Smooth muscle cell (in vitro differentiated cells): ENCODE measurements around the gene SRGN. TPM values are rescaled to one million over a fixed set of nuclear protein-coding genes. Genes with fewer than 3 reads are reported as not detected.

ENCODE experiments used
- DNase-seq: peaks from one replicate; lab custom pipeline; 2025; ENCODE audit not compliant: unreplicated experiment; lab: John Stamatoyannopoulos, UW
- H2AFZ ChIP-seq: fragments of 200-600 bp; sonication (generic); 2 replicates; pipeline ENCODE4 v1.6.0; 2016; ENCODE audit warnings: antibody characterized with exemption, low read depth, mild to moderate bottlenecking
- H3F3A ChIP-seq: fragments of 200-600 bp; sonication (generic); 2 replicates; pipeline ENCODE4 v1.6.0; 2017; ENCODE audit warnings: antibody characterized with exemption, low read depth
- H3K27ac ChIP-seq: fragments of 200-600 bp; sonication (generic); 2 replicates; pipeline ENCODE4 v1.5.1; 2016; ENCODE audit warnings: low read depth, mild to moderate bottlenecking
- H3K27me3 ChIP-seq: fragments of 200-600 bp; sonication (generic); 2 replicates; pipeline ENCODE4 v1.6.1; 2016; ENCODE audit warnings: low read depth, mild to moderate bottlenecking
- H3K36me3 ChIP-seq: fragments of 200-600 bp; sonication (generic); 2 replicates; pipeline ENCODE4 v1.5.1; 2016; ENCODE audit warnings: low read depth
- H3K4me1 ChIP-seq: fragments of 200-600 bp; sonication (generic); 2 replicates; pipeline ENCODE4 v1.5.1; 2016; ENCODE audit warnings: low read depth
- H3K4me2 ChIP-seq: fragments of 200-600 bp; sonication (generic); 2 replicates; pipeline ENCODE4 v1.6.0; 2016; ENCODE audit warnings: mild to moderate bottlenecking
- H3K4me3 ChIP-seq: fragments of 200-600 bp; sonication (generic); 2 replicates; pipeline ENCODE4 v1.5.1; 2016; ENCODE audit warnings: mild to moderate bottlenecking
- H3K79me2 ChIP-seq: fragments of 200-600 bp; sonication (generic); 2 replicates; pipeline ENCODE4 v1.6.0; 2016; ENCODE audit warnings: low read depth, mild to moderate bottlenecking
- H3K9ac ChIP-seq: fragments of 200-600 bp; sonication (generic); 2 replicates; pipeline ENCODE4 v1.6.0; 2016; ENCODE audit warnings: low read depth
- H3K9me3 ChIP-seq: fragments of 200-600 bp; sonication (generic); replicated peaks from 2 replicates; pipeline ENCODE4 v1.5.1; 2016; ENCODE audit warnings: low read depth
- H4K20me1 ChIP-seq: fragments of 200-600 bp; sonication (generic); 2 replicates; pipeline ENCODE4 v1.6.0; 2016; ENCODE audit warnings: low read depth
- CTCF ChIP-seq: fragments of 200-600 bp; sonication (generic); IDR thresholded peaks from 2 replicates; pipeline ENCODE4 v1.5.1; 2017; ENCODE audit warnings: borderline replicate concordance, mild to moderate bottlenecking, antibody characterized with exemption; ENCODE audit not compliant: insufficient read depth, poor library complexity, severe bottlenecking
- WGBS: methylation state at CpG from one replicate; pipeline ENCODE4 v1.1.7; 2016; ENCODE audit warnings: low lambda C conversion rate; 5-methylcytosine and 5-hydroxymethylcytosine counted together
- polyA plus RNA-seq: library from polyadenylated mRNA; unstranded; fragments of >200 nt; fragmentation: Nextera tagmentation; extraction: Ambion mirVana; gene quantifications from 2 replicates; pipeline ENCODE4 v1.2.1, GENCODE V29; 2016
- total RNA-seq: library from RNA; depleted of rRNA; stranded (reverse); fragments of >200 nt; gene quantifications from 2 replicates; pipeline ENCODE4 v1.2.3, GENCODE V29; 2014

The SRGN gene
- total and polyA plus RNA-seq, 2 experiments from 2014 or later = not detected

- DNase-seq = no peak
- Histone ChIP-seq H3K27me3 (no peaks in the 10 kb centered on the region), H3K4me1 (no peaks in the 10 kb centered on the region), H3K4me2 (no peak overlapping the region), H3K4me3 (no peak overlapping the region), H2AFZ (no peak overlapping the region), H3K36me3 (no peaks in the 10 kb centered on the region), H4K20me1 (no peaks in the 10 kb centered on the region), H3K9ac (no peak overlapping the region), H3F3A (no peaks in the 10 kb centered on the region), H3K79me2 (no peaks in the 10 kb centered on the region), H3K9me3 (no peaks in the 10 kb centered on the region), H3K27ac (no peak overlapping the region)
- TF ChIP-seq CTCF = no peak
- WGBS = 86% methylated on average over 1 of the region's 1 CpG
Observed at GRCh38 chr10:69093933-69094332, 6.0 kb downstream of the SRGN start.

GRCh38 chr10:69096045-69096444 lies 8.1 kb downstream of the SRGN start:
- DNase-seq = no peak
- H3K27me3 ChIP-seq = no peaks in the 10 kb centered on the region
- H3K9me3 ChIP-seq = no peaks in the 10 kb centered on the region
- no peak for TF ChIP-seq CTCF
- no peaks in the 10 kb centered on the region for H3K79me2 ChIP-seq
- H3K4me2 ChIP-seq = no peak overlapping the region
- no peak overlapping the region for H3K9ac ChIP-seq
- H4K20me1 ChIP-seq = no peaks in the 10 kb centered on the region
- H3K36me3 ChIP-seq = no peaks in the 10 kb centered on the region
- no peaks in the 10 kb centered on the region for H3K4me1 ChIP-seq
- H3K27ac ChIP-seq = no peak overlapping the region
- no peak overlapping the region for H2AFZ ChIP-seq
- H3F3A ChIP-seq = no peaks in the 10 kb centered on the region
- 90% methylated on average over 2 of the region's 2 CpGs for WGBS
- no peak overlapping the region for H3K4me3 ChIP-seq

- no peak overlapping the region for H3K9ac ChIP-seq
- H2AFZ ChIP-seq = no peak overlapping the region
- no peaks in the 10 kb centered on the region for H3K9me3 ChIP-seq
- no peaks in the 10 kb centered on the region for H3K36me3 ChIP-seq
- H3K4me2 ChIP-seq = no peak overlapping the region
- no peak for DNase-seq
- 86% methylated on average over 4 of the region's 4 CpGs for WGBS
- H3K79me2 ChIP-seq = no peaks in the 10 kb centered on the region
- H4K20me1 ChIP-seq = no peaks in the 10 kb centered on the region
- no peaks in the 10 kb centered on the region for H3K4me1 ChIP-seq
- no peak for TF ChIP-seq CTCF
- no peak overlapping the region for H3K27ac ChIP-seq
- H3F3A ChIP-seq = no peaks in the 10 kb centered on the region
- H3K27me3 ChIP-seq = no peaks in the 10 kb centered on the region
- no peak overlapping the region for H3K4me3 ChIP-seq
Observed at GRCh38 chr10:69097729-69098128, 9.8 kb downstream of the SRGN start.

- TF ChIP-seq CTCF = no peak
- Histone ChIP-seq H3K4me2 (no peak overlapping the region), H3K9ac (no peak overlapping the region), H3K9me3 (no peaks in the 10 kb centered on the region), H2AFZ (no peak overlapping the region), H3K36me3 (no peaks in the 10 kb centered on the region), H3F3A (no peaks in the 10 kb centered on the region), H3K79me2 (no peaks in the 10 kb centered on the region), H3K27me3 (no peaks in the 10 kb centered on the region), H3K4me3 (no peak overlapping the region), H3K4me1 (no peaks in the 10 kb centered on the region), H4K20me1 (no peaks in the 10 kb centered on the region), H3K27ac (no peak overlapping the region)
- DNase-seq = no peak
- 62% methylated on average over 7 of the region's 7 CpGs for WGBS
Observed at GRCh38 chr10:69100136-69100872, 12.4 kb downstream of the SRGN start.
